HEK293 (cell line): ENCODE data around the gene FAM117B.

Experiments used
- CTCF ChIP-seq: fragments of 450-650 bp; formaldehyde crosslinking; IDR thresholded peaks from 2 replicates; pipeline ENCODE4 v1.5.1; 2016; ENCODE audit warnings: missing biosample characterization, missing genetic modification characterization
- HOXD13 ChIP-seq: sonication (generic); formaldehyde crosslinking; IDR thresholded peaks from 2 replicates; pipeline ENCODE4 v1.8.0; 2022; ENCODE audit warnings: missing genetic modification reagents, borderline replicate concordance
- KLF1 ChIP-seq: fragments of 450-650 bp; formaldehyde crosslinking; IDR thresholded peaks from 2 replicates; pipeline ENCODE4 v1.5.1; 2016; ENCODE audit warnings: missing biosample characterization, missing genetic modification characterization
- YY1 ChIP-seq: fragments of 450-650 bp; formaldehyde crosslinking; IDR thresholded peaks from 2 replicates; pipeline ENCODE4 v1.5.1; 2018; ENCODE audit warnings: missing biosample characterization, missing genetic modification characterization
- ZBTB26 ChIP-seq: fragments of 450-650 bp; formaldehyde crosslinking; optimal IDR thresholded peaks from 2 replicates; pipeline ENCODE3; 2016; ENCODE audit warnings: missing biosample characterization, mild to moderate bottlenecking, missing genetic modification characterization
- ZBTB44 ChIP-seq: fragments of 450-650 bp; IDR thresholded peaks from 2 replicates; pipeline ENCODE4 v1.5.1; 2018; ENCODE audit warnings: missing biosample characterization, mild to moderate bottlenecking, missing genetic modification characterization
- ZNF114 ChIP-seq: fragments of 450-650 bp; formaldehyde crosslinking; IDR thresholded peaks from 2 replicates; pipeline ENCODE4 v1.5.0; 2017; ENCODE audit warnings: missing biosample characterization, missing genetic modification characterization
- ZNF274 ChIP-seq, 2 experiments: fragments of 200-500 bp in 1 of 2; fragments of 450-650 bp in 1 of 2; sonication (Bioruptor generic) in 1 of 2; formaldehyde crosslinking in 1 of 2; IDR thresholded peaks; 2 replicates each; pipeline versions ENCODE4 v1.5.1 to v1.6.1; 2014 to 2016; ENCODE audit warnings: borderline replicate concordance in 1 of 2, inconsistent platforms in 1 of 2, low read length in 1 of 2, missing biosample characterization in 1 of 2, missing genetic modification characterization in 1 of 2
- ZNF292 ChIP-seq: fragments of 450-650 bp; formaldehyde crosslinking; IDR thresholded peaks from 2 replicates; pipeline ENCODE4 v1.5.1; 2016; ENCODE audit warnings: low read depth, missing biosample characterization, missing genetic modification characterization, borderline replicate concordance
- ZNF350 ChIP-seq: fragments of 450-650 bp; formaldehyde crosslinking; IDR thresholded peaks from 2 replicates; pipeline ENCODE4 v1.5.0; 2017; ENCODE audit warnings: missing biosample characterization, mild to moderate bottlenecking, missing genetic modification characterization
- ZNF792 ChIP-seq: fragments of 450-650 bp; formaldehyde crosslinking; IDR thresholded peaks from 2 replicates; pipeline ENCODE4 v1.5.1; 2016; ENCODE audit warnings: missing biosample characterization, missing genetic modification characterization

- TF ChIP-seq ZNF292 (tag by site-specific recombination) = no peak
- no peak for TF ChIP-seq HOXD13 (CRISPR knock-in tag)
- TF ChIP-seq CTCF (tag by site-specific recombination) = no peak
- no peak for TF ChIP-seq ZBTB44 (tag by site-specific recombination)
- TF ChIP-seq ZNF114 (tag by site-specific recombination) = no peak
- no peak for TF ChIP-seq ZBTB26 (tag by site-specific recombination)
- TF ChIP-seq ZNF792 (tag by site-specific recombination) = no peak
- no peak for TF ChIP-seq ZNF274 (IDR thresholded peaks at IDR 0.05; ENCODE audit: low read length)
- no peak for TF ChIP-seq ZNF274 (tag by site-specific recombination; IDR thresholded peaks at IDR 0.05; ENCODE audit: borderline replicate concordance)
- no peak for TF ChIP-seq YY1 (tag by site-specific recombination)
- TF ChIP-seq ZNF350 (tag by site-specific recombination) = no peak
- no peak for TF ChIP-seq KLF1
These were observed 54.7 kb downstream of the FAM117B start for GRCh38 chr2:202689459-202689858.
